Tibial artery (tissue), 4 donors: ENCODE results near the gene FAM186B.

Experiments used
- DNase-seq, 2 donors: peaks; one replicate each; pipeline ENCODE4 v3.0.0-alpha.2; 2019
- H3K27ac ChIP-seq, 2 donors: fragments of 200-600 bp; sonication (generic) in 1 of 2; 1 replicate in 1 of 2; 2 replicates in 1 of 2; pipeline ENCODE4 v1.5.1; 2018 to 2019; ENCODE audit warnings: mild to moderate bottlenecking in 1 of 2
- H3K27me3 ChIP-seq, 2 donors: fragments of 200-600 bp; sonication (generic) in 1 of 2; one replicate each; pipeline versions ENCODE4 v1.5.1 to v1.6.0; 2016 to 2019
- H3K36me3 ChIP-seq, 3 donors: fragments of 200-600 bp; sonication (generic) in 2 of 3; one replicate each; pipeline ENCODE4 v1.5.1; 2016 to 2019; ENCODE audit warnings: mild to moderate bottlenecking in 2 of 3
- H3K4me1 ChIP-seq, 4 donors: fragments of 200-600 bp; sonication (generic) in 2 of 4; 1 replicate in 3 of 4; 2 replicates in 1 of 4; pipeline ENCODE4 v1.5.1; 2016 to 2019
- H3K4me3 ChIP-seq, 2 donors: fragments of 200-600 bp; sonication (generic) in 1 of 2; 1 replicate in 1 of 2; 2 replicates in 1 of 2; pipeline ENCODE4 v1.5.1; 2018 to 2019; ENCODE audit warnings: mild to moderate bottlenecking in 2 of 2
- H3K9me3 ChIP-seq, 3 donors: fragments of 200-600 bp; sonication (generic) in 1 of 3; one replicate each; pipeline ENCODE4 v1.5.1; 2016 to 2019
- CTCF ChIP-seq, 2 experiments: fragments of 200-600 bp in 1 of 2; fragments of 450-650 bp in 1 of 2; IDR thresholded peaks; one replicate each; pipeline ENCODE4 v1.5.1; 2017 to 2019; ENCODE audit warnings: antibody characterized with exemption in 2 of 2, mild to moderate bottlenecking in 1 of 2, moderate library complexity in 1 of 2
- intact Hi-C: fragments of 100-400 bp; cut with DNase I; formaldehyde crosslinking; loops from one replicate; pipeline ENCODE4 v1.15.0; 2023; ENCODE audit warnings: low total_unique reads

FAM186B gene

GRCh38 chr12:49567611-49568441 lies 37.6 kb downstream of the FAM186B start, which contains the start of gene MCRS1:
Gene MCRS1 (minus strand): TSS chr12:49568142. CDS start chr12:49566731, 1,411 bp downstream.
- no peaks in the 10 kb centered on the region for H3K9me3 ChIP-seq
- intact Hi-C loops, result no loop called here
- H3K4me1 ChIP-seq, result peaks cover 0 to 49% (median 30%) of the 10 kb centered on the region in 4 donors
- peak within 1 kb of the TSS; percentile 76 to 84 for H3K27ac ChIP-seq
- peak; percentile 84 to 90 for DNase-seq
- no peaks in the 10 kb centered on the region for H3K27me3 ChIP-seq
- H3K36me3 ChIP-seq, result peaks cover 21 to 36% (median 24%) of the 10 kb centered on the region in 3 donors
- peak within 1 kb of the TSS; percentile 74 to 86 for H3K4me3 ChIP-seq
- TF ChIP-seq CTCF (IDR thresholded peaks at IDR 0.05), result no peak

DNA sequence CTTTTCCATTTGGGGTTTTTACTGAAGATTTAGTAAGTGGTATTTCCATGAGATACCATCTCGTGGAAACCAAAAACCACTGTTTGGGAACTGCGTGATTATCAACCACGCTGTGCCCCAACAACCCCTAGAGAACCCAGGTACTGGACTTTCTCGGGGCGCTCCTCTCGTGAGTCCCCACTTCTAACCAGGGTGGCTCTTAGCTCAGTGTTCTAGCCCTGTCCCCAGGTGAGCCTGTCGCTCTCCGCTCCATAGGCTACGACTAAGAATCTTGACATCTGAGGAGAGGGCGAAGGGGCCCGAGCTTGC lies 38.2 kb downstream of the FAM186B start:
- intact Hi-C loops, result no loop called here
- no peak for TF ChIP-seq CTCF (IDR thresholded peaks at IDR 0.05)
- Histone ChIP-seq H3K27ac (peak overlapping the region; percentile 76 to 84), H3K4me3 (peak overlapping the region; percentile 74 to 86), H3K4me1 (peaks cover 0 to 49% (median 30%) of the 10 kb centered on the region in 4 donors), H3K36me3 (peaks cover 27 to 42% (median 30%) of the 10 kb centered on the region in 3 donors), H3K9me3 (no peaks in the 10 kb centered on the region), H3K27me3 (no peaks in the 10 kb centered on the region)
- no peak for DNase-seq

DNA sequence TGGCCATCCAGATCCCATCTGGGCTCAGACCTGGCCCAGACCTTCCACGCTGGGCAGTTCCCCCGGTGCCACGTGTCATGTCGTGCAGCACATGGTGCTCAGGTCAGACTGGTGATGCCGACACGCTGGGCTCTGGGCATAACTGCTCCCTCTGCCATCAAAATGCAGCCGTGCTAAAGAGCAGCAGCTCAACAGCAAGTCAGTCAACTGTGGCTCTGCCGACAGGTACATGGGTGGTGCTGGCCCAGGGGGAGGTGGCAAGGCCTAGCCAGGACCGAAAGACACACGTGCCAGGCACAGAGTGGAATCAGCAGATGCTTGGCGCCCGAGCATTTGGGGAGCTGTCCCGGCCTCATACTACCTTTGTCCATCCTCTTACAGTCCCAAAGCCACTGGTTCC lies 39.1 kb downstream of the FAM186B start:
- no peak for TF ChIP-seq CTCF (IDR thresholded peaks at IDR 0.05)
- peak in 1 of 2 donors; percentile 45 for DNase-seq
- Histone ChIP-seq H3K4me1 (peaks cover 0 to 42% (median 30%) of the 10 kb centered on the region in 4 donors), H3K36me3 (peaks cover 34 to 51% (median 38%) of the 10 kb centered on the region in 3 donors), H3K27ac (no peak overlapping the region), H3K27me3 (no peaks in the 10 kb centered on the region), H3K9me3 (no peaks in the 10 kb centered on the region), H3K4me3 (no peak overlapping the region)
- intact Hi-C loops, result no loop called here

GRCh38 chr12:49565406-49566265 lies 39.8 kb downstream of the FAM186B start:
- no peaks in the 10 kb centered on the region for H3K27me3 ChIP-seq
- TF ChIP-seq CTCF (IDR thresholded peaks at IDR 0.05), result no peak
- no peaks in the 10 kb centered on the region for H3K9me3 ChIP-seq
- DNase-seq, result peak in 1 of 2 donors; percentile 32
- H3K36me3 ChIP-seq, result peaks cover 39 to 58% (median 41%) of the 10 kb centered on the region in 3 donors
- H3K4me1 ChIP-seq, result peaks cover 0 to 39% (median 27%) of the 10 kb centered on the region in 4 donors
- no peak overlapping the region for H3K4me3 ChIP-seq
- intact Hi-C loops, result no loop called here
- H3K27ac ChIP-seq, result no peak overlapping the region

- Histone ChIP-seq H3K9me3 (no peaks in the 10 kb centered on the region), H3K27me3 (no peaks in the 10 kb centered on the region), H3K27ac (no peak overlapping the region), H3K4me3 (no peak overlapping the region), H3K36me3 (peaks cover 47 to 66% (median 49%) of the 10 kb centered on the region in 3 donors), H3K4me1 (peaks cover 0 to 31% (median 24%) of the 10 kb centered on the region in 4 donors)
- DNase-seq, result no peak
- intact Hi-C loops, result no loop called here
- no peak for TF ChIP-seq CTCF (IDR thresholded peaks at IDR 0.05)
Observed at GRCh38 chr12:49564686-49565405, 40.6 kb downstream of the FAM186B start.
